ENCODE results near the gene DOK6. TPM values are rescaled to one million over a fixed set of nuclear protein-coding genes. Genes with fewer than 3 reads are reported as not detected.

DOK6 gene
- total and polyA plus RNA-seq, 8 donors, result 0.15 to 1.3 (median 0.33) TPM

- no peaks in the 10 kb centered on the region for H3K4me1 ChIP-seq
- H3K27ac ChIP-seq, result no peak overlapping the region
- TF ChIP-seq, protein P1, sequence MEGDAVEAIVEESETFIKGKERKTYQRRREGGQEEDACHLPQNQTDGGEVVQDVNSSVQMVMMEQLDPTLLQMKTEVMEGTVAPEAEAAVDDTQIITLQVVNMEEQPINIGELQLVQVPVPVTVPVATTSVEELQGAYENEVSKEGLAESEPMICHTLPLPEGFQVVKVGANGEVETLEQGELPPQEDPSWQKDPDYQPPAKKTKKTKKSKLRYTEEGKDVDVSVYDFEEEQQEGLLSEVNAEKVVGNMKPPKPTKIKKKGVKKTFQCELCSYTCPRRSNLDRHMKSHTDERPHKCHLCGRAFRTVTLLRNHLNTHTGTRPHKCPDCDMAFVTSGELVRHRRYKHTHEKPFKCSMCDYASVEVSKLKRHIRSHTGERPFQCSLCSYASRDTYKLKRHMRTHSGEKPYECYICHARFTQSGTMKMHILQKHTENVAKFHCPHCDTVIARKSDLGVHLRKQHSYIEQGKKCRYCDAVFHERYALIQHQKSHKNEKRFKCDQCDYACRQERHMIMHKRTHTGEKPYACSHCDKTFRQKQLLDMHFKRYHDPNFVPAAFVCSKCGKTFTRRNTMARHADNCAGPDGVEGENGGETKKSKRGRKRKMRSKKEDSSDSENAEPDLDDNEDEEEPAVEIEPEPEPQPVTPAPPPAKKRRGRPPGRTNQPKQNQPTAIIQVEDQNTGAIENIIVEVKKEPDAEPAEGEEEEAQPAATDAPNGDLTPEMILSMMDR (IDR thresholded peaks at IDR 0.05), result no peak
- no peak overlapping the region for H3K4me3 ChIP-seq
- DNase-seq (no peak), ATAC-seq (no peak), FAIRE-seq (no peak)
- no peaks in the 10 kb centered on the region for H3K27me3 ChIP-seq
- no peaks in the 10 kb centered on the region for H3K36me3 ChIP-seq
- no peaks in the 10 kb centered on the region for H3K9me3 ChIP-seq
- 79 to 87% methylated on average over 6 of the region's 6 CpGs for WGBS, 2 donors
- intact Hi-C loops (cut with DNase I), result no loop called here
These were observed 482.4 kb downstream of the DOK6 start for GRCh38 chr18:69882965-69883668.

DNA sequence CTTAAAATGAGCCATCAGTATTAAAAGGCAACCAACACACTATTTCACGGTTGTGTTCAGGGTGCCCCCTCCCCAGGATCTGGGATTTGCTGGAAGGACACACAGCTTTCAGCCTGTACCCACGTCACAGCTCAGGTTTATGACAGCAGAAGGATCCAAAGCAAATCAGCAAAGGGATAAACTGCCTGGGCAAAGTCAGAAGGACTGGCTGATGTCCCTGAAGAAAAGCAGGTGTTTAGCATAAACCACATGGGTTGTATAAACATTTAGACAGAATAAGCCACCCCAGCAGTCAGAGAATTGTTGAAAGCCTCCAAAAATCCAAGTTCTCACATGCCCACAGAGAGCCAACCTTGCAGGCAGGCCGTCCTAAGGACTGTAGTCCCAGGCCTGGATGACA lies 483.1 kb downstream of the DOK6 start:
- no peak for FAIRE-seq
- WGBS, 2 donors, result 55 to 59% methylated on average over 3 of the region's 3 CpGs
- Histone ChIP-seq H3K27ac (no peak overlapping the region), H3K36me3 (no peaks in the 10 kb centered on the region), H3K4me3 (no peak overlapping the region), H3K9me3 (no peaks in the 10 kb centered on the region), H3K4me1 (no peaks in the 10 kb centered on the region), H3K27me3 (no peaks in the 10 kb centered on the region)
- intact Hi-C loops (cut with DNase I), result no loop called here
- TF ChIP-seq, protein P1 (IDR thresholded peaks at IDR 0.05), result no peak
- ATAC-seq, result no peak
- DNase-seq, result no peak

- 82 to 86% methylated on average over 4 of the region's 4 CpGs for WGBS, 2 donors
- intact Hi-C loops (cut with DNase I), result no loop called here
- ATAC-seq (peak in 1 of 4 donors; percentile 54), DNase-seq (no peak), FAIRE-seq (no peak)
- H3K4me3 ChIP-seq, result no peak overlapping the region
- no peaks in the 10 kb centered on the region for H3K27me3 ChIP-seq
- no peaks in the 10 kb centered on the region for H3K4me1 ChIP-seq
- no peaks in the 10 kb centered on the region for H3K36me3 ChIP-seq
- TF ChIP-seq, protein P1 (IDR thresholded peaks at IDR 0.05), result no peak
- H3K27ac ChIP-seq, result no peak overlapping the region
- H3K9me3 ChIP-seq, result no peaks in the 10 kb centered on the region
These were observed 484.7 kb downstream of the DOK6 start for GRCh38 chr18:69885355-69885754.

DNA sequence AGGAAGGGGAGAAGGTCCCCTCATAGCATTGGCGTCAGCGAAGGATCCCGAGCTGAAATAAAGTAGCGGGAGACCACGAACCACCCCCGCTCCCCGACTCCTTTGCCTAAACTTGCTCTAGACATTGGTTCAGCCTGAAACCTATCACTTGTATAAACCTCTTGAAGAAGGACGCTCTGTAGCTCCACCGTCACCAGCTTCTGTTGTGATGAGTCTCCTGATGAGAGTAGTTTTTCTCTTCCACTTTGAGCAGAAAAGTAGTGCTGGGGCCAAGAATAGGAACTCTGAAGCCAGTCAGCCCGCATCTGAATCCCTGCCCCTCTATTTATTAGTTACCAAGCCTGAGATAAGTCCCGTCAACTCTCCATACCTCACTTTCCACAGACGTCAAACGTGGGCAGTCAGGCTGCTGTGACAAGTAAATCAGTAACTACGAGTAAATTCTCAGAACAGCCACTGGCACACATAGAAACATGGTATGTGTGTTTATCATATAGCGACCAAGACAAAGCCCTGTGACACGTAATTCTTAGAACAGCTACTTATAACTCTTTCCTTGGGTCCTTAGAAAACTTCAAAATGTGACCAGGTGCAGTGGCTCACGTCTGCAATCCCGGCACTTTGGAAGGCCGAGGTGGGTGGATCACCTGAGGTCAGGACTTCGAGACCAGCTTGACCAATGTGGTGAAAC lies 485.3 kb downstream of the DOK6 start:
- Histone ChIP-seq H3K27me3 (no peaks in the 10 kb centered on the region), H3K36me3 (no peaks in the 10 kb centered on the region), H3K27ac (no peak overlapping the region), H3K4me1 (no peaks in the 10 kb centered on the region), H3K9me3 (no peaks in the 10 kb centered on the region), H3K4me3 (no peak overlapping the region)
- DNase-seq (peak in 1 of 6 donors; percentile 24), ATAC-seq (peak; percentile 40 to 90 (median 74)), FAIRE-seq (no peak)
- 52 to 54% methylated on average over 20 of the region's 20 CpGs for WGBS, 2 donors
- TF ChIP-seq, protein P1 (IDR thresholded peaks at IDR 0.05), result no peak
- intact Hi-C loops (cut with DNase I), result no loop called here

GRCh38 chr18:69887256-69887655 lies 486.6 kb downstream of the DOK6 start:
- Histone ChIP-seq H3K27me3 (no peaks in the 10 kb centered on the region), H3K9me3 (no peaks in the 10 kb centered on the region), H3K36me3 (no peaks in the 10 kb centered on the region), H3K4me3 (no peak overlapping the region), H3K27ac (no peak overlapping the region), H3K4me1 (no peaks in the 10 kb centered on the region)
- TF ChIP-seq, protein P1 (IDR thresholded peaks at IDR 0.05), result no peak
- FAIRE-seq (no peak), DNase-seq (no peak), ATAC-seq (no peak)
- WGBS, 2 donors, result 93 to 95% methylated on average over 2 of the region's 2 CpGs
- intact Hi-C loops (cut with DNase I), result no loop called here
